ENCODE results near the gene DNAL4. TPM values are rescaled to one million over a fixed set of nuclear protein-coding genes. Genes with fewer than 3 reads are reported as not detected.

DNAL4 gene
- total RNA-seq, 1 donor from 2014 or later: 18.0 TPM

GRCh38 chr22:38757464-38757757, 36.5 kb downstream of the DNAL4 start:
- Histone ChIP-seq H3K27me3 (no peaks in the 10 kb centered on the region), H3K27ac (peak overlapping the region in 1 of 2 donors; percentile 91), H3K4me3 (peak overlapping the region in 1 of 2 donors; percentile 79)

DNA sequence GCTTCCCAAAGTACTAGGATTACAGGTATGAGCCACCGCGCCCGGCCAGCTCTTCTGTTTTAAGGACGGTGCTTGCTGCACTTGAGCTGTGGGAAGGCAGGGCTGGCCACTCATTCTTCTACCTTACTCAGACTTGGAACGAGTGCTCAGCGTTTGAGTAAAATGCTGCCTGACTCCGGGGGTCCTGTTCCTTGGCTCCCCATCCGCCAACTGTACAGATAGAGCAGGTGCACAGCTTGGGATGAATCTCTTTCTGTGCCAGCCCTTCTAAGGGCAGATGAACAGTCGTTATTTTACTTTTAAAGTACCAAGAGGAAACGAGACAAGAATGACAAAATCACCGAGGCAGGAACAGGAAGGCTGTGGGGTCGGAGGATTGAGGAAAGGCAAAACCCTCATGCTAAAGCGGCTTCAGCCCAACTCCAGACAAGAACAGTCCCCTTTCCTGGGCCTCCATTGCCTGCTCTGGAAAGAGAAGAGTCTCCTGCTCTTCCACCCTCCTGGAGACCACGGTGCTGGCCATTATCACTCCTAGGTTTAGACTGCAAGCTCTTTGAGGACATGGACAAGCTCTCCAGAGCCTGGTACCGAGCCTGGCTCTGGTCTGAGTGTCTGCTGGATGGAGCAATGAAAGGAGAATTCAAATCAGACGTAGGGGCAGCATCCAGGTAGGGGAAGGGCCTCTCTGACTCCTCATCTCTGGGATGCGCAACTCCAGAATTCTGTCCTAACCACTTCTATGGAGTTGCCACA, 37.1 kb downstream of the DNAL4 start:
- intact Hi-C loops (cut with DNase I): loop anchor here (2.0 kb wide), 1 partner anchor 38 kb away; the partner anchor contains the start of gene DNAL4
- peaks cover 14 to 16% of the 10 kb centered on the region in 2 donors for H3K36me3 ChIP-seq
- no peak for DNase-seq (ENCODE audit: low spot score in 2 of 2)
- H3K27ac ChIP-seq: peak overlapping the region; percentile 91 to 98
- no peaks in the 10 kb centered on the region for H3K27me3 ChIP-seq
- H3K4me3 ChIP-seq: peak overlapping the region; percentile 72 to 79
- no peaks in the 10 kb centered on the region for H3K9me3 ChIP-seq
- peaks cover 12 to 23% of the 10 kb centered on the region in 2 donors for H3K4me1 ChIP-seq
- TF ChIP-seq, protein P1, sequence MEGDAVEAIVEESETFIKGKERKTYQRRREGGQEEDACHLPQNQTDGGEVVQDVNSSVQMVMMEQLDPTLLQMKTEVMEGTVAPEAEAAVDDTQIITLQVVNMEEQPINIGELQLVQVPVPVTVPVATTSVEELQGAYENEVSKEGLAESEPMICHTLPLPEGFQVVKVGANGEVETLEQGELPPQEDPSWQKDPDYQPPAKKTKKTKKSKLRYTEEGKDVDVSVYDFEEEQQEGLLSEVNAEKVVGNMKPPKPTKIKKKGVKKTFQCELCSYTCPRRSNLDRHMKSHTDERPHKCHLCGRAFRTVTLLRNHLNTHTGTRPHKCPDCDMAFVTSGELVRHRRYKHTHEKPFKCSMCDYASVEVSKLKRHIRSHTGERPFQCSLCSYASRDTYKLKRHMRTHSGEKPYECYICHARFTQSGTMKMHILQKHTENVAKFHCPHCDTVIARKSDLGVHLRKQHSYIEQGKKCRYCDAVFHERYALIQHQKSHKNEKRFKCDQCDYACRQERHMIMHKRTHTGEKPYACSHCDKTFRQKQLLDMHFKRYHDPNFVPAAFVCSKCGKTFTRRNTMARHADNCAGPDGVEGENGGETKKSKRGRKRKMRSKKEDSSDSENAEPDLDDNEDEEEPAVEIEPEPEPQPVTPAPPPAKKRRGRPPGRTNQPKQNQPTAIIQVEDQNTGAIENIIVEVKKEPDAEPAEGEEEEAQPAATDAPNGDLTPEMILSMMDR (IDR thresholded peaks at IDR 0.05): no peak

More at GRCh38 chr22:38757464-38757757, 36.5 kb downstream of the DNAL4 start:
- Histone ChIP-seq H3K9me3 (no peaks in the 10 kb centered on the region), H3K4me1 (peaks cover 12 to 21% of the 10 kb centered on the region in 2 donors), H3K36me3 (peaks cover 9 to 11% of the 10 kb centered on the region in 2 donors)
- TF ChIP-seq, protein P1 (IDR thresholded peaks at IDR 0.05): no peak
- no peak for DNase-seq (ENCODE audit: low spot score in 2 of 2)
- intact Hi-C loops (cut with DNase I): loop anchor here (2.0 kb wide), 1 partner anchor 37 kb away; the partner anchor contains the start of gene DNAL4

- TF ChIP-seq, protein P1 (IDR thresholded peaks at IDR 0.05): no peak
- Histone ChIP-seq H3K9me3 (no peaks in the 10 kb centered on the region), H3K27me3 (no peaks in the 10 kb centered on the region), H3K27ac (peak within 1 kb of the TSS; percentile 91 to 98), H3K4me1 (peaks cover 17 to 23% of the 10 kb centered on the region in 2 donors), H3K36me3 (peaks cover 23 to 25% of the 10 kb centered on the region in 2 donors), H3K4me3 (peak within 1 kb of the TSS; percentile 72 to 79)
- peak; percentile 86 to 97 for DNase-seq (ENCODE audit: low spot score in 2 of 2)
- intact Hi-C loops (cut with DNase I): loop anchor here (1.0 to 2.0 kb wide), 4 partner anchors 39 to 949 kb away; partner anchors contain the start of genes DNAL4, GCAT and GTPBP1
Measured at GRCh38 chr22:38755911-38756532, 37.9 kb downstream of the DNAL4 start, which contains the start of gene SUN2. TSS of gene SUN2 (minus strand) at chr22:38755998. CDS start at chr22:38752628, 3,370 bp downstream.

- H3K27ac ChIP-seq: peak overlapping the region; percentile 91 to 98
- peaks cover 18 to 23% of the 10 kb centered on the region in 2 donors for H3K4me1 ChIP-seq
- intact Hi-C loops (cut with DNase I): loop anchor here (1.0 to 2.0 kb wide), 3 partner anchors 50 to 949 kb away; partner anchors contain the start of genes GCAT and GTPBP1
- H3K4me3 ChIP-seq: peak overlapping the region; percentile 72 to 79
- TF ChIP-seq, protein P1 (IDR thresholded peaks at IDR 0.05): no peak
- no peaks in the 10 kb centered on the region for H3K27me3 ChIP-seq
- peaks cover 30 to 32% of the 10 kb centered on the region in 2 donors for H3K36me3 ChIP-seq
- H3K9me3 ChIP-seq: no peaks in the 10 kb centered on the region
- DNase-seq (ENCODE audit: low spot score in 2 of 2): peak; percentile 89 to 98
Measured at GRCh38 chr22:38755155-38755910, 38.6 kb downstream of the DNAL4 start.

DNA sequence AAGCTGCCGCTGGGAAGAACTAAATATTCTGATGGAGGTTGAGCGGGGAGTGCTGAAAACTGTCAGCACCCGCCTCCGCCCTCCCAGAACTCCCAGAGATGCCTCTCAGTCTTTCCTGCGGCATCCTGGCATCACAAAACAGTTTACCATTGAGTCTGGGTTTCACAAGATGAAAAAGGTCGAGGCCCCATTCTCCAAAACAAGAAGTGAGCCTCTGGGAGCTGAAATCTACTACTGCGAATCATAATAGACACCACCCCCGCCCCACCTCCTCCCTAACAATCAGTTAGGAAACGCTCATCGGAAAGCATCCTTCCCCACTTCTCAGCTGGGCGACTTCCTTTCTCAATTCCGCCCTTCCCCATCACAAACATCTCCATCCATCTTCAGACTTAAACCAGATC, 39.2 kb downstream of the DNAL4 start:
- TF ChIP-seq, protein P1 (IDR thresholded peaks at IDR 0.05): no peak

More for the DNA sequence above, 39.2 kb downstream of the DNAL4 start:
- no peak for DNase-seq (ENCODE audit: low spot score in 2 of 2)
- peak overlapping the region; percentile 72 to 79 for H3K4me3 ChIP-seq
- peaks cover 36 to 38% of the 10 kb centered on the region in 2 donors for H3K36me3 ChIP-seq
- intact Hi-C loops (cut with DNase I): loop anchor here (1.0 to 2.0 kb wide), 3 partner anchors 49 to 948 kb away; partner anchors contain the start of genes GCAT and GTPBP1
- peak overlapping the region; percentile 91 to 98 for H3K27ac ChIP-seq
- H3K4me1 ChIP-seq: peaks cover 18 to 23% of the 10 kb centered on the region in 2 donors
- H3K9me3 ChIP-seq: no peaks in the 10 kb centered on the region
- no peaks in the 10 kb centered on the region for H3K27me3 ChIP-seq

All from ascending aorta (tissue), 2 donors.